B cell (primary cell): ENCODE measurements around the gene WNT6.

ENCODE experiments used
- CTCF ChIP-seq: fragments of 200-600 bp; IDR thresholded peaks from one replicate; pipeline ENCODE4 v1.8.0; 2022; ENCODE audit warnings: antibody characterized with exemption, mild to moderate bottlenecking
- EZH2 ChIP-seq: IDR thresholded peaks from 2 replicates; pipeline ENCODE4 v1.6.1; 2012; ENCODE audit warnings: borderline replicate concordance, low read depth, mild to moderate bottlenecking, moderate library complexity, low read length; ENCODE audit not compliant: insufficient read depth, poor library complexity, severe bottlenecking

GRCh38 chr2:218877891-218878290, 18.3 kb downstream of the WNT6 start:
- TF ChIP-seq EZH2 (no peak), CTCF (no peak)
